HCT116 (cell line): ENCODE measurements around the gene FBXL7. TPM values are rescaled to one million over a fixed set of nuclear protein-coding genes. Genes with fewer than 3 reads are reported as not detected.

ENCODE experiments used
- ATAC-seq: fragments of 200-7000 bp; cut with Tn5 transposase; 2 replicates; pipeline ENCODE4 v1.9.1; 2020; ENCODE audit warnings: mild to moderate bottlenecking, moderate library complexity
- BruUV-seq: library from RNA; stranded (reverse); fragments of 400-500 nt; replicated peaks from 2 replicates; lab custom pipeline; 2021; lab: Mats Ljungman, UMichigan
- CTCF ChIA-PET: fragments of 300-600 bp; sonication (Branson Sonifier 250); formaldehyde crosslinking; loops from one replicate; lab custom pipeline; 2021; ENCODE audit warnings: antibody characterized with exemption; lab: Charles Lee
- POLR2A ChIA-PET: fragments of 300-600, 350-600 bp; sonication (Branson Sonifier 250); formaldehyde crosslinking; loops from one replicate; lab custom pipeline; 2021; ENCODE audit warnings: antibody characterized with exemption; lab: Charles Lee
- RAD21 ChIA-PET, 2 experiments: fragments of 300-600 bp; sonication (Branson Sonifier 250); formaldehyde crosslinking; loops; one replicate each; lab custom pipeline; 2023; ENCODE audit warnings: low total read pairs in 2 of 2; ENCODE audit not compliant: uncharacterized antibody in 2 of 2, unreplicated experiment in 2 of 2, low non-redundant PET in 1 of 2; lab: Charles Lee
- DNase-seq: peaks from one replicate; pipeline ENCODE4 v3.0.0-alpha.2; 2010; ENCODE audit warnings: low read depth, low spot score
- H2AFZ ChIP-seq: fragments of 200-600 bp; shearing (Covaris generic), sonication (generic); 2 replicates; pipeline ENCODE4 v1.6.1; 2017; ENCODE audit warnings: low read depth, mixed run types, mixed read lengths, antibody characterized with exemption, low read length; ENCODE audit not compliant: poor library complexity, severe bottlenecking
- H3K27ac ChIP-seq: 2 replicates; pipeline ENCODE4 v1.5.1; 2012; ENCODE audit warnings: low read depth, low read length
- H3K27me3 ChIP-seq: fragments of 200-600 bp; sonication (generic); 2 replicates; pipeline ENCODE4 v1.6.1; 2016; ENCODE audit warnings: mixed run types, low read length, mixed read lengths; ENCODE audit not compliant: insufficient read depth
- H3K36me3 ChIP-seq, 2 experiments: fragments of 200-500 bp in 1 of 2; fragments of 200-600 bp in 1 of 2; sonication (Bioruptor generic) in 1 of 2; sonication (generic) in 1 of 2; 2 replicates each; pipeline versions ENCODE4 v1.5.1 to v1.6.1; 2014 to 2016; ENCODE audit warnings: low read length in 2 of 2, inconsistent platforms in 1 of 2, mixed read lengths in 1 of 2, mixed run types in 1 of 2; ENCODE audit not compliant: insufficient read depth in 2 of 2, control insufficient read depth in 1 of 2
- H3K4me1 ChIP-seq, 2 experiments: fragments of 200-600 bp in 1 of 2; sonication (generic) in 1 of 2; 2 replicates each; pipeline versions ENCODE4 v1.5.1 to v1.6.1; 2012 to 2017; ENCODE audit warnings: low read length in 2 of 2, inconsistent platforms in 1 of 2, mild to moderate bottlenecking in 1 of 2, mixed read lengths in 1 of 2, mixed run types in 1 of 2, moderate library complexity in 1 of 2; ENCODE audit not compliant: insufficient read depth in 2 of 2, control insufficient read depth in 1 of 2
- H3K4me2 ChIP-seq: fragments of 200-600 bp; sonication (generic); 2 replicates; pipeline ENCODE4 v1.6.1; 2017; ENCODE audit warnings: mixed run types, low read length, mixed read lengths
- H3K4me3 ChIP-seq, 2 experiments: fragments of 200-600 bp in 1 of 2; sonication (generic) in 1 of 2; replicated peaks in 1 of 2; 2 replicates each; pipeline ENCODE4 v1.5.1; 2011 to 2016; ENCODE audit warnings: low read length in 2 of 2, control low read depth in 1 of 2, low read depth in 1 of 2, mild to moderate bottlenecking in 1 of 2, mixed read lengths in 1 of 2, mixed run types in 1 of 2
- H3K79me2 ChIP-seq: fragments of 200-600 bp; sonication (generic); 2 replicates; pipeline ENCODE4 v1.6.1; 2017; ENCODE audit warnings: mild to moderate bottlenecking, mixed run types, low read length, moderate library complexity, mixed read lengths; ENCODE audit not compliant: insufficient read depth
- H3K9ac ChIP-seq: fragments of 200-600 bp; sonication (generic); 2 replicates; pipeline ENCODE4 v1.6.1; 2016; ENCODE audit warnings: low read length, mixed read lengths
- H3K9me2 ChIP-seq: fragments of 200-600 bp; sonication (generic), shearing (Covaris generic); 2 replicates; pipeline ENCODE4 v1.6.1; 2017; ENCODE audit warnings: mixed run types, mild to moderate bottlenecking, moderate library complexity; ENCODE audit not compliant: insufficient read depth
- H3K9me3 ChIP-seq, 2 experiments: fragments of 200-500 bp in 1 of 2; fragments of 200-600 bp in 1 of 2; sonication (Bioruptor generic) in 1 of 2; sonication (generic) in 1 of 2; 2 replicates each; pipeline ENCODE4 v1.6.1; 2014 to 2017; ENCODE audit warnings: low read length in 2 of 2, mixed read lengths in 2 of 2, inconsistent platforms in 1 of 2, low read depth in 1 of 2, mild to moderate bottlenecking in 1 of 2, mixed run types in 1 of 2, moderate library complexity in 1 of 2; ENCODE audit not compliant: control insufficient read depth in 1 of 2, insufficient read depth in 1 of 2
- H4K20me1 ChIP-seq: fragments of 200-600 bp; sonication (generic), shearing (Covaris generic); 2 replicates; pipeline ENCODE4 v1.6.1; 2017; ENCODE audit warnings: mixed run types, mild to moderate bottlenecking, moderate library complexity; ENCODE audit not compliant: insufficient read depth
- ATF3 ChIP-seq: IDR thresholded peaks from 2 replicates; pipeline ENCODE4 v1.6.1; 2012
- CEBPB ChIP-seq: IDR thresholded peaks from 2 replicates; pipeline ENCODE4 v1.6.1; 2012; ENCODE audit warnings: low read depth
- ELF1 ChIP-seq: IDR thresholded peaks from 2 replicates; pipeline ENCODE4 v1.6.1; 2012; ENCODE audit warnings: low read depth, borderline replicate concordance
- EZH2phosphoT487 ChIP-seq: fragments of 200-600 bp; IDR thresholded peaks from 2 replicates; pipeline ENCODE4 v1.6.1; 2018; ENCODE audit warnings: antibody characterized with exemption, borderline replicate concordance
- POLR2A ChIP-seq: IDR thresholded peaks from 2 replicates; pipeline ENCODE4 v1.7.0; 2011; ENCODE audit warnings: borderline replicate concordance; ENCODE audit not compliant: insufficient read depth, insufficient read length; ENCODE audit errors: extremely low read depth
- POLR2AphosphoS5 ChIP-seq: IDR thresholded peaks from 2 replicates; pipeline ENCODE4 v1.6.1; 2011; ENCODE audit warnings: mild to moderate bottlenecking, low read depth, low read length, moderate library complexity
- REST ChIP-seq: IDR thresholded peaks from 2 replicates; pipeline ENCODE4 v1.6.1; 2012; ENCODE audit warnings: low read depth
- SIN3A ChIP-seq: IDR thresholded peaks from 2 replicates; pipeline ENCODE4 v1.6.1; 2012; ENCODE audit warnings: low read depth
- SRF ChIP-seq: IDR thresholded peaks from 2 replicates; pipeline ENCODE4 v1.6.1; 2012; ENCODE audit warnings: low read depth
- YY1 ChIP-seq: IDR thresholded peaks from 2 replicates; pipeline ENCODE4 v1.6.1; 2011; ENCODE audit warnings: low read length, low read depth, moderate library complexity, mild to moderate bottlenecking; ENCODE audit not compliant: insufficient replicate concordance; ENCODE audit errors: extremely low read depth
- ZBTB33 ChIP-seq: IDR thresholded peaks from 2 replicates; pipeline ENCODE4 v1.6.1; 2011; ENCODE audit warnings: mild to moderate bottlenecking, low read length, moderate library complexity; ENCODE audit not compliant: insufficient replicate concordance; ENCODE audit errors: extremely low read depth
- ZNF274 ChIP-seq: fragments of 200-500 bp; sonication (Bioruptor generic); IDR thresholded peaks from 2 replicates; pipeline ENCODE4 v1.6.1; 2014; ENCODE audit warnings: mild to moderate bottlenecking, low read depth, low read length, inconsistent platforms
- intact Hi-C: fragments of 100-400 bp; cut with micrococcal nuclease; formaldehyde crosslinking; loops from 2 replicates; pipeline ENCODE4 v1.10.0; 2022
- total RNA-seq: library from RNA; stranded (reverse); gene quantifications from one replicate; pipeline ENCODE4 v1.2.1, GENCODE V29; 2021; ENCODE audit not compliant: unreplicated experiment

The FBXL7 gene
- total RNA-seq, 1 experiment from 2014 or later, result 0.05 TPM

- POLR2A ChIA-PET, result no interaction called here
- H3K9me2 ChIP-seq, result no peaks in the 10 kb centered on the region
- TF ChIP-seq ATF3 (no peak), ZBTB33 (no peak), REST (no peak), EZH2phosphoT487 (no peak), ZNF274 (no peak), SRF (no peak), ELF1 (no peak), CEBPB (no peak), POLR2A (no peak), POLR2AphosphoS5 (no peak), SIN3A (no peak), YY1 (no peak)
- BruUV-seq, result no TSS peak
- H3K79me2 ChIP-seq, result no peaks in the 10 kb centered on the region
- intact Hi-C loops, result no loop called here
- no peak overlapping the region for H3K4me2 ChIP-seq
- no peak overlapping the region for H3K27ac ChIP-seq
- DNase-seq (no peak), ATAC-seq (no peak)
- no peak overlapping the region for H2AFZ ChIP-seq
- no peak overlapping the region for H3K4me3 ChIP-seq
- H3K9ac ChIP-seq, result no peak overlapping the region
- H4K20me1 ChIP-seq, result no peaks in the 10 kb centered on the region
- H3K9me3 ChIP-seq, result peaks cover 0 to 29% of the 10 kb centered on the region in 2 experiments; a peak in 2 of 4 replicates
- no peaks in the 10 kb centered on the region for H3K27me3 ChIP-seq
- CTCF ChIA-PET, result no interaction called here
- RAD21 ChIA-PET, result no interaction called here
- H3K4me1 ChIP-seq, result no peaks in the 10 kb centered on the region
- H3K36me3 ChIP-seq, result no peaks in the 10 kb centered on the region
These were observed 401.2 kb downstream of the FBXL7 start for GRCh38 chr5:15901151-15901550.
